Spleen (tissue), 11 donors: Measurements from ENCODE around the gene PLRG1. TPM values are rescaled to one million over a fixed set of nuclear protein-coding genes. Genes with fewer than 3 reads are reported as not detected.

Source experiments
- DNase-seq: peaks from one replicate; pipeline ENCODE4 v3.0.0-alpha.2; 2020
- H3K27ac ChIP-seq, 8 donors: fragments of 200-600 bp; sonication (generic) in 7 of 8; 1 replicate in 4 of 8; 2 replicates in 4 of 8; pipeline versions ENCODE4 v1.5.0 to v1.8.0; 2016 to 2021; ENCODE audit warnings: inconsistent platforms in 4 of 8, mild to moderate bottlenecking in 4 of 8, moderate library complexity in 1 of 8
- H3K27me3 ChIP-seq, 7 donors: fragments of 200-600 bp; sonication (generic) in 6 of 7; replicated peaks in 1 of 7; 1 replicate in 4 of 7; 2 replicates in 3 of 7; pipeline versions ENCODE4 v1.5.0 to v1.8.0; 2016 to 2021; ENCODE audit warnings: inconsistent platforms in 3 of 7, mild to moderate bottlenecking in 1 of 7
- H3K36me3 ChIP-seq, 6 donors: fragments of 200-600 bp; sonication (generic) in 5 of 6; 1 replicate in 4 of 6; 2 replicates in 2 of 6; pipeline versions ENCODE4 v1.5.0 to v1.8.0; 2016 to 2021; ENCODE audit warnings: inconsistent platforms in 2 of 6
- H3K4me1 ChIP-seq, 6 donors: fragments of 200-600 bp; sonication (generic) in 5 of 6; 1 replicate in 3 of 6; 2 replicates in 3 of 6; pipeline versions ENCODE4 v1.5.0 to v1.8.0; 2016 to 2021; ENCODE audit warnings: inconsistent platforms in 3 of 6
- H3K4me3 ChIP-seq, 8 donors: fragments of 200-600 bp; sonication (generic) in 7 of 8; 1 replicate in 4 of 8; 2 replicates in 4 of 8; pipeline versions ENCODE4 v1.5.0 to v1.8.0; 2016 to 2021; ENCODE audit warnings: inconsistent platforms in 4 of 8, mild to moderate bottlenecking in 4 of 8, moderate library complexity in 2 of 8
- H3K9me3 ChIP-seq, 8 donors: fragments of 200-600 bp; sonication (generic) in 7 of 8; 1 replicate in 4 of 8; 2 replicates in 4 of 8; pipeline versions ENCODE4 v1.5.0 to v1.8.0; 2016 to 2021; ENCODE audit warnings: inconsistent platforms in 4 of 8
- CTCF ChIP-seq, 11 experiments: fragments of 200-600 bp in 7 of 11; fragments of 450-650 bp in 4 of 11; sonication (generic) in 4 of 11; IDR thresholded peaks in 8 of 11; conservative IDR thresholded peaks in 3 of 11; 1 replicate in 7 of 11; 2 replicates in 4 of 11; pipeline versions ENCODE4 v1.4.0 to v1.8.0; 2016 to 2021; ENCODE audit warnings: antibody characterized with exemption in 11 of 11, inconsistent platforms in 4 of 11, mild to moderate bottlenecking in 1 of 11
- POLR2A ChIP-seq, 3 donors: fragments of 450-650 bp; IDR thresholded peaks; one replicate each; pipeline ENCODE4 v1.5.1; 2017; ENCODE audit warnings: antibody characterized with exemption in 3 of 3, mild to moderate bottlenecking in 1 of 3
- POLR2AphosphoS5 ChIP-seq, 3 donors: sonication (generic); formaldehyde crosslinking; IDR thresholded peaks; one replicate each; pipeline ENCODE4 v1.5.1; 2017; ENCODE audit warnings: antibody characterized with exemption in 3 of 3
- WGBS, 5 donors: extraction: QIAGEN DNeasy Blood & Tissue Kit in 3 of 5; methylation state at CpG; one replicate each; pipeline versions ENCODE4 v1.1.5 to v1.1.7; 2013 to 2018; 5-methylcytosine and 5-hydroxymethylcytosine counted together
- intact Hi-C: fragments of 100-400 bp; cut with DNase I; formaldehyde crosslinking; loops from one replicate; pipeline ENCODE4 v1.15.0; 2023; ENCODE audit warnings: low total_unique reads
- polyA plus RNA-seq, 3 donors: library from polyadenylated mRNA; stranded (reverse); fragments of 200-250 nt; gene quantifications; one replicate each; pipeline ENCODE4 v1.2.1, GENCODE V29; 2013
- total RNA-seq, 7 donors: library from RNA; depleted of rRNA in 3 of 7; stranded (reverse); fragments of >200 nt in 3 of 7; fragmentation: NEBNext Ultra II Directional in 4 of 7; extraction: Animal tissue kit (Norgen Biotek cat#: 25700) in 4 of 7; gene quantifications; one replicate each; pipeline versions ENCODE4 v1.1.0 to v1.2.1, GENCODE V29; 2016 to 2021
- donor health status: healthy with polysubstance abuse.
- donor health status: DM: no; HTN: no; CAD: no; lungs with moderate emphysema.
- donor health status: DM: no; HTN: no; CAD: no.
- donor health status: Bipolar disorder and iron deficiency.
- donor health status: healthy.
- donor health status: DM: no; HTN: no; CAD: no.
- donor health status: DM: yes; HTN: yes; CAD: no.

The PLRG1 gene
- total and polyA plus RNA-seq, 10 donors, result 37.8 to 66.2 (median 48.0) TPM

GRCh38 chr4:154511548-154511947, 38.7 kb downstream of the PLRG1 start:
- Histone ChIP-seq H3K4me3 (no peak overlapping the region), H3K27ac (no peak overlapping the region), H3K4me1 (no peaks in the 10 kb centered on the region), H3K9me3 (no peaks in the 10 kb centered on the region), H3K36me3 (no peaks in the 10 kb centered on the region), H3K27me3 (peaks cover 0 to 15% (median 0%) of the 10 kb centered on the region in 7 donors)
- TF ChIP-seq POLR2A (IDR thresholded peaks at IDR 0.05), result no peak
- TF ChIP-seq CTCF (IDR thresholded peaks at IDR 0.05 in 8 of 11, conservative IDR thresholded peaks at IDR 0.05 in 3 of 11), result no peak
- no peak for TF ChIP-seq POLR2AphosphoS5 (IDR thresholded peaks at IDR 0.05)
- intact Hi-C loops, result loop anchor here (10.0 kb wide), 1 partner anchor 187 kb away; no protein-coding TSS in a partner anchor
- WGBS, 5 donors, result 45 to 100% (median 66%) methylated on average over 2 of the region's 2 CpGs
- no peak for DNase-seq

GRCh38 chr4:154507156-154507555, 43.0 kb downstream of the PLRG1 start:
- Histone ChIP-seq H3K9me3 (no peaks in the 10 kb centered on the region), H3K4me1 (no peaks in the 10 kb centered on the region), H3K4me3 (no peak overlapping the region), H3K27me3 (peaks cover 0 to 20% (median 0%) of the 10 kb centered on the region in 7 donors), H3K36me3 (no peaks in the 10 kb centered on the region), H3K27ac (no peak overlapping the region)
- DNase-seq, result no peak
- no peak for TF ChIP-seq CTCF (IDR thresholded peaks at IDR 0.05 in 8 of 11, conservative IDR thresholded peaks at IDR 0.05 in 3 of 11)
- TF ChIP-seq POLR2AphosphoS5 (IDR thresholded peaks at IDR 0.05), result no peak
- no peak for TF ChIP-seq POLR2A (IDR thresholded peaks at IDR 0.05)
- WGBS, 5 donors, result 80 to 96% (median 87%) methylated on average over 3 of the region's 3 CpGs
- intact Hi-C loops, result no loop called here

GRCh38 chr4:154506253-154506652, 43.9 kb downstream of the PLRG1 start:
- intact Hi-C loops, result no loop called here
- Histone ChIP-seq H3K9me3 (no peaks in the 10 kb centered on the region), H3K27ac (no peak overlapping the region), H3K4me3 (no peak overlapping the region), H3K27me3 (peaks cover 0 to 29% (median 0%) of the 10 kb centered on the region in 7 donors), H3K36me3 (no peaks in the 10 kb centered on the region), H3K4me1 (no peaks in the 10 kb centered on the region)
- 6 to 31% (median 23%) methylated on average over 2 of the region's 2 CpGs for WGBS, 5 donors
- DNase-seq, result no peak
- TF ChIP-seq CTCF (IDR thresholded peaks at IDR 0.05 in 8 of 11, conservative IDR thresholded peaks at IDR 0.05 in 3 of 11) (peak in 8 of 11 experiments; percentile 13 to 61 (median 37)), POLR2AphosphoS5 (IDR thresholded peaks at IDR 0.05) (no peak)

- Histone ChIP-seq H3K4me1 (no peaks in the 10 kb centered on the region), H3K4me3 (no peak overlapping the region), H3K9me3 (no peaks in the 10 kb centered on the region), H3K27me3 (peaks cover 0 to 43% (median 3%) of the 10 kb centered on the region in 7 donors), H3K27ac (no peak overlapping the region), H3K36me3 (no peaks in the 10 kb centered on the region)
- intact Hi-C loops, result no loop called here
- 6 to 20% (median 16%) methylated on average over 1 of the region's 1 CpG for WGBS, 5 donors
- TF ChIP-seq POLR2A (IDR thresholded peaks at IDR 0.05) (no peak), CTCF (IDR thresholded peaks at IDR 0.05 in 8 of 11, conservative IDR thresholded peaks at IDR 0.05 in 3 of 11) (peak in 5 of 11 experiments; percentile 33 to 42 (median 36))
- DNase-seq, result no peak
These were observed 46.6 kb downstream of the PLRG1 start for GRCh38 chr4:154503598-154503997.
